GM21825 (cell line): ENCODE measurements around the gene TYK2.

Experiments used
- ATAC-seq: cut with Tn5 transposase; IDR thresholded peaks from one replicate; pipeline ENCODE4 v1.9.1; 2021; ENCODE audit warnings: mild to moderate bottlenecking, moderate library complexity; ENCODE audit not compliant: unreplicated experiment

Gene TYK2

DNA sequence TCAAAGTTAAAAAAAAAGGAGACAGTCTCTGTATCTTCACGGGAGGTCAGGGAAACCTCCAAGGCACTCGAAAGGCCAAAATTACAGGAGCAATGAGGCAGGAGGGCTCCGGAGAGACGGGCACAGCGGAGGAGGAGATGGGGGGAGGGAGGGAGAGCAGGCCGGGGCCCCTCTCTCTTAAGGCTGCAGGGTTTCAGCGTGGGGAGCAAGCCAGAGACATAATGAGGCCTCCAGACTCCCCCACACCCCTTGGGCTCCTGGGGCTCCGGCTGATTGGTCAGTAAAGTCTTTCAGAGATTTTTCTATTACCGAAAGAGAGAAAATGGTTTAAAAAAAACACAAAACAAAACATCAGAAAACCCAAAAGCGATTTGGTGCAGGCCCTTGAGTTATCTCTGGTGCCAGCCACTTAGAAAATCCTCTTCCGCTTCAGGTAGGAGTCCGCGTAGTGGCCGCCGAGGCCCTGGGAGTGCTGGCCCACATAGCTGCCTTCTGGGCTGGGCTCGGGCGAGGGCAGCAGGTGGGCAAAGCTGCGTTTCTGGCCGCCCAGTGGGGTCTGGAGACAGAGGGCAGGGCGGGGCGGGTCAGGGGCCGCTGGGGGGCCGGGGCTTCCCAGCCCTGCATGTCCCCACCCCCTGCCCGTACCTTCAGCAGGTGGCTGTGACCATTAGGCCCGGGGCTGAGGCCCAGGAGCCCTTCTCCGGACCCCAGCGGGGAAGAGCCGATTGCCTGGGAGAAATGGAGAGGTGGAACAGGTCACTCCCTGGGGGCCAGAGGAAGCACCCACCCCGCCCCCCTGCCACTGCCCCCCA, 63.1 kb downstream of the TYK2 start:
- ATAC-seq = no peak

DNA sequence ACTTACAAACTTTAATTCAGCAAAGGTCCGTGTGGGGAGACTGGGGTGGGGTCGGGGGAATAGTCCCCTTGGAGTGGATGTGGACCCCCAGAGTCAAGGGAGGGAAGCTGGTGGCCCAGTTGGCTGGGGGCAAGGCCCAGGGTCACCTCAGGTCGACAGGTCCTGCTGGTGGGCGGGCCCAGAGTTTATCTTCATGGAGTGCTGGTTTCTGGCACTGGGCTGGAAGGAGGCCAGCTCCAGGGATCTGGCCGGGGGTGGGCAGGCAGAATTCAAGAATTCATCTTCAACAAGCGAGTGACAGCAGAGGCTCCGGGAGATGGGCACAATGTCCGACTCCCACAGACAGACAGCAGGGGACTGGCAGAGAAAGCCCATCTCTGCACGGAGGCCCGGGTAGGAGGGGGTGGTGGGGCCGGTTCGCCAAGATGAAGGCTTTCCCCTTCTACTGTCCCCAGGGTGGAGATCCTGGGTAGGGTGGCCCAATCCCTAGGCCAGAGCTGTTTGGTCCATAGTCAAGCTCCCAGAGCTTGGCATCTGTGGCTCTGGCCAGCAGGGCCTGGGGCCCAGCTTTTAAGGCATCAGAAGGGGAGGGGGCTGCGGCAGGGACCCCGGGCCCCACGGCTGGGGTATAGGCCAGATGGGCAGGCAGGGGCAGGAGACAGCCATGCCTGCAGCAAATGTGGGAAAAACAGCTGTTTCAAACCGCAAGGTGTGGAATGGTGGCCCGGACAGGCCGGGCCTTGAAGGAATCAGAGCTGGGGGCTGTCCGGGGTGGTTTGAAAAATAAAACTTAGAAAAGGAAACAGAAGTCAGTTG, 63.9 kb downstream of the TYK2 start:
- ATAC-seq = peak; percentile 19

DNA sequence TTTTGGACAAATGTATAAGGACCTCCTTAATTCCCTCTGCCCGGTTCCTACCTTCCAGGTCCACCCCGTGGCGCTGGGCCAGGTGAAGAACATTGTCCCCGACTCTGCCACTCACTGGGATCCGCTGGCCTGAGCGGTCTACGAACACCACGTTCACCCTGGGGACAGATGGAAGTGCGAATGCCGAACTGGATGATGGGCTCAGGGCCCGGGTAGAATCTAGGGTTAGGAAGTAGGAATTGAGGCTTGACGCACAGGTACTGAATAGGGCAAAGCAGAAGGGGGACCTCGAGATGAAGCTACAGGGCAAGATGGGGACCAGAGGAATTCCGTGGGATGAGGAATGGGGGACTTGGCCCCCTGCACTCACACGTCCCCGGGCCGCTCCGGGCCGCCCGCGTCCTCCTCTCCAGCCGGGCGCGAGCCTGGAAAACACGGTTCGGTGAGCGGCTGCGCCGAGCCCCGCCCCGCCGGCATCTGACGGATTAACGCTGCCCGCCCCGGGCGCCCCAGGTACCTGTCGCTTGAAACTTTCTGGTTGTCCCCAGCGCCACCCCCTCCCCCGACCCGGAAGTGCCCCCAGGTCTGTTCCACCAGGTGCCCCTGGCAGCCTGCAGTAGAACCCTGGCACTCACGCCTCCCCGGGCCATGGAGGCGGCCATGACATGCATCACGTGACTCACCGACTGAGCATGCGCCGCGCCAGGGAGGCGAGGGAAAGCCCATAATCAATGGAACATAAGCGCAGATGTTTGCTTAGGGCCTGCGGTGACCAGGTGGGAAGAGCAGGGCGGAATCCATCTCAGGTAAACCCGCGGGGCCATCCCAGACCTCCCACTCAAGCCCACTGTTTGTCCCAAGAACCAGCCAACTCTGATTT, 64.8 kb downstream of the TYK2 start, which contains the start of gene FDX2:
TSS of gene FDX2 (minus strand) at position 681 of the 880 bp plus-strand sequence. CDS start at position 662, 19 bp downstream.
- peak; percentile 75 for ATAC-seq

GRCh38 chr19:10309423-10309822, 70.9 kb downstream of the TYK2 start, which contains the start of gene ZGLP1:
TSS of gene ZGLP1 (minus strand) at chr19:10309815.
- no peak for ATAC-seq

GRCh38 chr19:10306327-10306726, 74.0 kb downstream of the TYK2 start:
- ATAC-seq = no peak

DNA sequence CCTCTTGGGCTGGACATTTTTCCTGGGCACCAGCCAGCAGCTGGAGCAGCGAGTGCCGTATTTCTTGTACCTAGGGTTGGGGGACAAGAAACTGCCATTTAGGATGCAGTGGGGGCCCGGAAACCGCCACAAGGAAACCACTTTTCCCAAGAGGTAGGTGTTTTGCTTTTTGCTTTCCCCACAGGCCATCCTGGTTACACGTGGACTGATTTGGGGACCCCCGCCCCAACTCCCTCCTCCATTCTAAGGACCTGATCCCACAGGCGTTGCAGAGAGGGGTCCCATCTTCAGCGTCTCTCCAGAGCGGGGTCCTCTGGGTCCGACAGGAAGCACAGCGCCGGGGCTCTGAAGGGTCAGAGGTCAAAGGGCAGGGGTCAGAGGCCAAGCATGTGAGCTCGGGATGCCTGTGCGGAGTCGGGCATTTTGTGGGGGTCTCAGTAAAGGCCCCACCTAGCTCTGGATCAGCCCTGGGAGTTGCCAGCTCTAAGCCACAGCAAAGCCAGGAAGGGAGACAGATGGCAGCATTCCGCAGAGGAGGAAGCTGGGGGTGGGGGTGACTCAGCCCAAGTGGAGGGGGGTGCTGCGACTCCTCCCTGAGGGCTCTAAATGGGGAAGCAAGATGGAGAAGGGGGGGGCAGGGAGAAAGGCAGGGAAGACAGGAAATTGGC, 75.1 kb downstream of the TYK2 start:
- no peak for ATAC-seq
